Lower leg skin (tissue), 4 donors: Measurements from ENCODE around the gene DYRK3. TPM values are rescaled to one million over a fixed set of nuclear protein-coding genes. Genes with fewer than 3 reads are reported as not detected.

Experiments used
- DNase-seq, 2 donors: peaks; one replicate each; pipeline ENCODE4 v3.0.0-alpha.2; 2019; ENCODE audit warnings: low spot score in 2 of 2
- H3K4me3 ChIP-seq: fragments of 200-600 bp; sonication (generic); 2 replicates; pipeline ENCODE4 v1.5.1; 2017; ENCODE audit warnings: mild to moderate bottlenecking, low read depth; ENCODE audit not compliant: poor library complexity, severe bottlenecking
- POLR2A ChIP-seq, 2 donors: fragments of 450-650 bp; IDR thresholded peaks; one replicate each; pipeline ENCODE4 v1.6.1; 2016 to 2017; ENCODE audit warnings: antibody characterized with exemption in 2 of 2, mild to moderate bottlenecking in 1 of 2, moderate library complexity in 1 of 2
- WGBS, 2 donors: methylation state at CpG; one replicate each; pipeline ENCODE4 v1.1.5; 2018; 5-methylcytosine and 5-hydroxymethylcytosine counted together
- intact Hi-C: fragments of 100-400 bp; cut with DNase I; formaldehyde crosslinking; loops from one replicate; pipeline ENCODE4 v1.15.0; 2023; ENCODE audit warnings: low total_unique reads
- total RNA-seq, 4 donors: library from RNA; depleted of rRNA; stranded (reverse); fragments of >200 nt; gene quantifications; one replicate each; pipeline ENCODE4 v1.1.0, GENCODE V29; 2016
- TF ChIP-seq, protein P1 (sequence below), 3 donors: fragments of 450-650 bp; IDR thresholded peaks; one replicate each; pipeline ENCODE4 v1.5.1; 2016; ENCODE audit warnings: antibody characterized with exemption in 3 of 3, mild to moderate bottlenecking in 3 of 3, moderate library complexity in 2 of 3

The DYRK3 gene
- total RNA-seq, 4 donors from 2014 or later: 1.4 to 4.7 (median 3.2) TPM

DNA sequence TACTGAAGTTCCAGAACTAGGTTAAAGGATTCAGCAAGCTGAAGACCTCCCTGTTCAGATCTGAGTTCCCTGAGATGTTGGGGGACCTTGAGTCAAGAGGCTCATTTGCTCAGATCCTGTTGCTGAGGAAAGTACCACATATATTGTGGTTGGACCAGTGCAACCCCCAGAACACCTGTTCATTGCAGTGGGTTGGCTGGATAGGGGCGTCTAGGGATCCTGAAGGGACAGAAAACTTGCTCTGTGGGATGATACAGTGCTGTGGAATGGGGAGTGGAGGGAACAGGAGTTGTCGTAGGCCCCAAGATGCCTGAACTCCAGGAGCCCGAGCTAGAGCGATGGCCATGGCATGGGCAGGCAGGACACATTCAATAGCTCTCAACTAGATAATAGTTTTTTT is 24.8 kb downstream of the DYRK3 start:
- intact Hi-C loops: loop anchor here (5.0 kb wide), 1 partner anchor 173 kb away; no protein-coding TSS in a partner anchor
- WGBS, 2 donors: 95 to 99% methylated on average over 4 of the region's 4 CpGs
- no peak for TF ChIP-seq POLR2A (IDR thresholded peaks at IDR 0.05)
- TF ChIP-seq, protein P1, sequence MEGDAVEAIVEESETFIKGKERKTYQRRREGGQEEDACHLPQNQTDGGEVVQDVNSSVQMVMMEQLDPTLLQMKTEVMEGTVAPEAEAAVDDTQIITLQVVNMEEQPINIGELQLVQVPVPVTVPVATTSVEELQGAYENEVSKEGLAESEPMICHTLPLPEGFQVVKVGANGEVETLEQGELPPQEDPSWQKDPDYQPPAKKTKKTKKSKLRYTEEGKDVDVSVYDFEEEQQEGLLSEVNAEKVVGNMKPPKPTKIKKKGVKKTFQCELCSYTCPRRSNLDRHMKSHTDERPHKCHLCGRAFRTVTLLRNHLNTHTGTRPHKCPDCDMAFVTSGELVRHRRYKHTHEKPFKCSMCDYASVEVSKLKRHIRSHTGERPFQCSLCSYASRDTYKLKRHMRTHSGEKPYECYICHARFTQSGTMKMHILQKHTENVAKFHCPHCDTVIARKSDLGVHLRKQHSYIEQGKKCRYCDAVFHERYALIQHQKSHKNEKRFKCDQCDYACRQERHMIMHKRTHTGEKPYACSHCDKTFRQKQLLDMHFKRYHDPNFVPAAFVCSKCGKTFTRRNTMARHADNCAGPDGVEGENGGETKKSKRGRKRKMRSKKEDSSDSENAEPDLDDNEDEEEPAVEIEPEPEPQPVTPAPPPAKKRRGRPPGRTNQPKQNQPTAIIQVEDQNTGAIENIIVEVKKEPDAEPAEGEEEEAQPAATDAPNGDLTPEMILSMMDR (IDR thresholded peaks at IDR 0.05): no peak
- no peak for DNase-seq
- no peak overlapping the region for H3K4me3 ChIP-seq

DNA sequence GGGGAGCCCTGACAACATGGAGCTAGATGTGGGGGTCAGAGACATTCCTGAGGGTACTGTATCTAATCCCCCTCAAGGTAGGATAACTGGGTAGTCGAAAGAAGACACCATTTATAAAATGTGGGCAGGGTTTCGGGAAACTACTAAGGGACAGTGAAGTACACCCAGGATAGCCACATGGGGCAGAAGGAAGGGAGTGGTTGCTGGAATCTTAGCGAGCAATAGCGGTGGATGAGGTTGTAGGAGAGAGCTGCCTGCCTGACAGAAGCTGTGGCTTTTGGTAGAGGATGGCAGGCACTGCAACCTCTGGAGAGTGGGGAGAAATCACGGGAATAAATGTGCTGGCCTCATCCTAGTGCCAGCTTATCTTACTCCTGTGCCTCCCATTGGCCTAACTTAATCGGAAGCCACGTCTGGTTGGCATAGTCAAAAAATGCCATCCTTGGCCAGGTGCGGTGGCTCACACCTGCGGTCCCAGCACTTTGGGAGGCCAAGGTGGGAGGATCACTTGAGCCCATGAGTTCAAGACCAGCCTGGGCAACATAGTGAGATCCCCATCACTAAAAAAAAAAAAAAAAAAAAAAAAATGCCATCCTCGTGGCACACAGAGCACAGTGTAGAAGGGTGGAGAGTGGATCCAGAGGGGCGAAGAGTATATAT is 26.0 kb downstream of the DYRK3 start:
- TF ChIP-seq, protein P1 (IDR thresholded peaks at IDR 0.05): no peak
- no peak for TF ChIP-seq POLR2A (IDR thresholded peaks at IDR 0.05)
- 84 to 85% methylated on average over 11 of the region's 11 CpGs for WGBS, 2 donors
- intact Hi-C loops: loop anchor here (5.0 kb wide), 1 partner anchor 174 kb away; no protein-coding TSS in a partner anchor
- DNase-seq: no peak
- no peak overlapping the region for H3K4me3 ChIP-seq

DNA sequence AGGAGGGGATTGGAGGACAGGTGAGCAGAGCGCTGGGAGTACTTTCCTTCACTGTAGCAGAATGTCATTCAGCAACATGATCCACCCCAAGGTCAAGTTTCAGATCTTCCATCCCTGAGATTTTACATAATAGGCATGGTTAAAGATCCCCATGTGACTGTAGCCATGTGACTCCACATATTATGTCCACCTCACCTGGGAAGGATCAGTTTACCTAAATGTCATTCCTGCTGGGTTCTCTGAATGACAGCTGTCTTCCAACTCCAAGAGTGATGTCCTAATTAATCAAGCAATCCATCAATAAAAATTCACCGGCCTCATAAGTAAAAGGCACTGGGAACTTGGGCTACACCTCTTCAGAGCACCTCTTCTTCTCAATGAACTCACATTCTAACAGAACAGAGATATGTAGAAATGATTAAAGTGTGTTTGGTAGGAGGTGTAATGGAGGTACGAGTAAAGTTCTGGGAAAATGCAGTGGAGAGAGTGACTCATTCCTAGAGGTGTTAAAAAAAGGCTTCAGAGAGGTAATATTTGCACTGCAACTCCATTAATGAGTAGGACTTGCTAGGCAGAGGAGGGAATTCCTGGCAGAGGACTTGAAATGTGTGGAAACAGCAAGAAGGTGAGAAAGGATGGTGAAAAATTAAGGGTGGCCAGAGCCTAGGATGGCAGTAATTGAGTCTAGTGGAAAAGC is 27.2 kb downstream of the DYRK3 start:
- intact Hi-C loops: loop anchor here (5.0 kb wide), 1 partner anchor 175 kb away; no protein-coding TSS in a partner anchor
- 68 to 79% methylated on average over 3 of the region's 3 CpGs for WGBS, 2 donors
- DNase-seq: no peak
- no peak for TF ChIP-seq POLR2A (IDR thresholded peaks at IDR 0.05)
- TF ChIP-seq, protein P1 (IDR thresholded peaks at IDR 0.05): no peak
- H3K4me3 ChIP-seq: no peak overlapping the region

DNA sequence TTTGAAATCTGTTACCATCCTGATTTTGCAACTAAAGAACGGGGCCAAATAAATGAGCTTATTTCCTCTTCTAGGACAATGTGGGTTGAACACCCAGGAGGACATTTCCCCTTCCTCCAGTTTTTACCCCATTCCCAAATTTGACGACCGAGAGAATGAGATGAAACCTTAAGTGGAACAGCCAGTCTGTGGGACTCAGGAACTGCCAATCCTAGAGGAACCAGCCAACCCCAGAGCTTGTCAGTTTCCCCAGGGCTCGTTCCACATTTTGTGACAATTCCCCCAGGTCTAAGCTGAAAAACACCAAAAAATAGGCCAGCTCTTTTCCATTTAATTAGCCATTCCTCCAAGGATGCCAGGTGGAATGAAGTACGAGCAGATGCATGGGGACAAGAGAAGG is 28.0 kb downstream of the DYRK3 start:
- H3K4me3 ChIP-seq: no peak overlapping the region
- no peak for DNase-seq
- TF ChIP-seq, protein P1 (IDR thresholded peaks at IDR 0.05): no peak
- TF ChIP-seq POLR2A (IDR thresholded peaks at IDR 0.05): no peak
- 47 to 53% methylated on average over 5 of the region's 5 CpGs for WGBS, 2 donors
- intact Hi-C loops: loop anchor here (5.0 kb wide), 1 partner anchor 176 kb away; no protein-coding TSS in a partner anchor

DNA sequence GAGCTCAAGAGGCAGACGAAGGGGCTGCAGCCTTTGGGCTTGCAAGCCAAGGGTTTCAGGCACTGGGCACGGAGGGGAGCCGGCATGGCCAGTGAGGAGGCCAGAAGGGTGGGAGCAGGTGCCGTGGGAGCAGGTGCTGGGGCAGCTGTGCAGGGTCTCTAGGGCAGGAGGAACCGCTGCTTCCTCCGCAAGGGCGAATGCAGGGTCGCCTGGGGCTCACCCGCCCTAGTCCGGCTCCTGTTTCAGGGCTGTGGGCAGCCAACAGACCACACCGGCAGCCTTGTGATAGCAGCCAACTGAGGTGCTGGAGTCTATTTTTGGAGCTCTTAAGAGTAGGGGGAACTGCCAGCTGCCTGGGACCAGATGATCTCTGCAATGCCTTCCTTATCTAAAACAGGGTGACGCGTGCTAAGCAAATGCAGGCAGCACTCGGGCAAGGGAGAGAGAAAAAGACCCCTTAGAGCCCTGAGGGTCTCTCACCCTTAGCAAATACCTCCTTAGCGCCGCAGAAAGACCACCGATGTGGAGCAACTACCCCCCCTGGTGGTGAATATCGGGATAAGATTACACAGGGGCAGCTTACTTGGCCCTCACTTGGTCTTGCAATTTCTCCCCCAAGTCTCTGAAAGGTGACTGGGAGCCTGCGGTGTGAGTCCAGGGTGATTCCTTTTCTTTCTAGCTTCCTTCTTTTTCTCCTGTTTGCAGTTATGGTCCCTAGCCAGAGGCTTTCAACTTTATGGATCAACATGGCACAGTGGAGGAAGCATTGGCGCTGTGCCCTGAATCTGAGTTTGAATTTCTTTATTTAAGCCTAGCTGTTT is 28.7 kb downstream of the DYRK3 start:
- intact Hi-C loops: loop anchor here (5.0 kb wide), 1 partner anchor 177 kb away; no protein-coding TSS in a partner anchor
- DNase-seq: peak; percentile 68 to 89
- no peak for TF ChIP-seq POLR2A (IDR thresholded peaks at IDR 0.05)
- TF ChIP-seq, protein P1 (IDR thresholded peaks at IDR 0.05): peak in 1 of 3 donors; percentile 75
- 12 to 17% methylated on average over 20 of the region's 20 CpGs for WGBS, 2 donors
- no peak overlapping the region for H3K4me3 ChIP-seq
